ENCODE measurements around the gene TTC39B.
"Not testable (repeated sequence)": the region's sequence is repeated elsewhere in the genome, so short reads cannot be mapped to it uniquely, and the experiment has no call there.

TTC39B gene

DNA sequence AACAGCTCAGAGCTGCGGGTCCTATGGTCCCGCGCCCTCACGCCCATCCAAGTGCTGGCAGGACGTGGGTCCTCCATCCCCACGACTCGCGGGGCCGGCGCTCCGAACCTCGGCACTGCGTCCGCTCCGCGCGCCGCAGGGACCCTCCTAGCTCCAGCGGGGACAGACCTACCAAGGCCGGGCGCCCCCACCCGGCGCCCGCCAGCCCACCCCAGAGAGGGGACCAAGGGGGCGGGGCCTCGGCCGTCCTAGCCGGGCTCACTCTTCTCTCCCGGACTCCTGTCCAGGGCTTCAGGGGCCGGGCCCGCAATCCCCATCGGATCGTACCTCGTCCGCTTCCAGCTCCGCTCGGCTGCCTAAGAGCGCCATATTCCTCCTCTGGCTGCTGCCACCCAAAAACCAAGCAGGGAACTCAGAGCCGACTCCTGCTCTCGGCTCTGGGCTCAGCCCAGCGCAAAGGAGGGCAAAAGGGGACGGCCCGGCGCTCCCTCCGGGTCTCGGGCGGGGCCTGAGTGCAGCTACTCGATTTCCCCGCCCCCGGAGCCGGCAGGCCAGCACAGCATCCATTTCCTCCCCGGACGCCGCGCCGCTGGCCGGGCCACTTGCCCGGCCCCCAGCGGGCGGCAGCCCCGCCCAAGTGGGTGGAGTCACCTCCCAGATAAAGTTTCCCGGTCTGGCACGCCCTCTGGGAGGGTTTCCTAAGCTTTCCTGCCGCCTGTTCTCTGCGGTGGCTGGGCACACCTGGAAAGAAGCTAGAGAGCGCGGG lies at the start of gene TTC39B:
TSS of gene TTC39B (minus strand) at position 460 of the 766 bp plus-strand sequence. CDS start at position 369, 91 bp downstream.
- peak; percentile 47 to 55 for DNase-seq (ENCODE audit: low read depth in 2 of 2)

DNA sequence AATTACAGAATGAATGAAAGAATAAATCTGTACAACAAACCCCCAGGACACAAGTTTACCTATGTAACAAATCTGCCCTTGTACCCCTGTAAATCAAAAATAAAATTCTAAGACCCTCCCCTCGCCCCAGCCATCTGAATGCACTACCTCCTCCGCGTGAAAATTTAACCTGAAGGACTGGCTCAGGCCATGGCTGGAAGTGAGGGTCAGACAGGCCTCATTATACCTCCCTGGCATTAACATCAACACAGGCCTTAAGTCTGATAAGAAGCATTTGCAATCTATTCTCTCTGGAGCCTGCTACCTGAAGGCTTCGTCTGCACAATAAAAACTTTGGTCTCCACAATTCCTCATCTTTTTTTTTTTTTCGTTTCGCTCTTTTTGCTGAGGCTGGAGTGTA lies 48.7 kb upstream of the TTC39B start:
- no peak for DNase-seq (ENCODE audit: low read depth in 2 of 2)

DNA sequence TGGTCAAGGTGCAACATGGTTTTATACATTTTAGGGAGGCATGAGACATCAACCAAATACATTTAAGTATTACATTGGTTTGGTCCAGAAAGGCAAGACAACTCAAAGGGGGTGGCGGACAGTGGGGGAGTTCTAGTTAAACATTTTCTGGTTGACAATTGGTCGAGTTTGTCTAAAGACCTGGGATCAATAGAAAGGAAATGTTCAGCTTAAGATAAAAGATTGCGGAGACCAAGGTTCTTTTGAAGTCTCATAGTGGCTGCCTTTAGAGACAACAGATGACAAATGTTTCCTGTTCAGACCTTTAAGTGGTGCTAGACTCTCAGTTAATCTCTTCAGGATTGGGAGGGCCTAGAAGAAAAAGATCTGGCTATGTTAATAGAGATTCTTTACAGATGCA lies 47.7 kb upstream of the TTC39B start:
- no peak for DNase-seq (ENCODE audit: low read depth in 2 of 2)

DNA sequence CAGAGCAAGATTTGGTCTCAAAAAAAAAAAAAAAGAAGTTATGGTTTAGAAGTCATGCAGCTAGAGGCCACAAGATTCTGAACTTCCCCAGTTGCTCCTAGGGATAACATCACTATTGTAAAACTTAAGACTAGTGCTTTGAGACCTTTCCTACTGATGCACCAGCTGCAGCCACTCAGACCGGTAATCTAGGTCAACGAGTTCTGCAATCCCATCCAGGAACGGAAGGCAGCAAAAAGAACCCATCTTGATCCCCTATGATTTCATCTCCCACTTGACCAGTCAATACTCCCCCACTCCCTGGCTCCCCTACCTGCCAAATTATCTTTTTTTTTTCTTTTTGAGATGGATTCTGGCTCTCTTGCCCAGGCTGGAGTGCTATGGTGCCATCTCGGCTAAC lies 46.9 kb upstream of the TTC39B start:
- no peak for DNase-seq (ENCODE audit: low read depth in 2 of 2)

DNA sequence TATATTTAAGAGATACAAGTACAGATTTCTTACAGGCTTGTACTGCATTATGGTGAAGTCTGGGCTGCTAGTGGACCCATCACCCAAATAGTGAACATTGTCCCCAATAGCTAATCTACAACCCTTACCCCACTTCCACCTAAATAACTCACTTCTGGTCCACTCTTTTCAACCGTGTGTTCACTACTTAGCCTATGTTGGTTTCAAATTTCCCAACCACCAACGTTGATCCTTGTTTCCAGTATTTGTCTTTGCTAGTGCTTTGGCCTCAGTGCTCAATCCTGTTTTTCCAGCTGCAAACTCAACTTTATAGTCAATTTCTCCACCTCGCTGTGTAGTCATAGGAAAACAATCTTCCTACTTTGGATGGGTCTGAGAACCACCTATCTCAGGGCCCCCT lies 45.3 kb upstream of the TTC39B start:
- DNase-seq (ENCODE audit: low read depth in 2 of 2) = no peak

DNA sequence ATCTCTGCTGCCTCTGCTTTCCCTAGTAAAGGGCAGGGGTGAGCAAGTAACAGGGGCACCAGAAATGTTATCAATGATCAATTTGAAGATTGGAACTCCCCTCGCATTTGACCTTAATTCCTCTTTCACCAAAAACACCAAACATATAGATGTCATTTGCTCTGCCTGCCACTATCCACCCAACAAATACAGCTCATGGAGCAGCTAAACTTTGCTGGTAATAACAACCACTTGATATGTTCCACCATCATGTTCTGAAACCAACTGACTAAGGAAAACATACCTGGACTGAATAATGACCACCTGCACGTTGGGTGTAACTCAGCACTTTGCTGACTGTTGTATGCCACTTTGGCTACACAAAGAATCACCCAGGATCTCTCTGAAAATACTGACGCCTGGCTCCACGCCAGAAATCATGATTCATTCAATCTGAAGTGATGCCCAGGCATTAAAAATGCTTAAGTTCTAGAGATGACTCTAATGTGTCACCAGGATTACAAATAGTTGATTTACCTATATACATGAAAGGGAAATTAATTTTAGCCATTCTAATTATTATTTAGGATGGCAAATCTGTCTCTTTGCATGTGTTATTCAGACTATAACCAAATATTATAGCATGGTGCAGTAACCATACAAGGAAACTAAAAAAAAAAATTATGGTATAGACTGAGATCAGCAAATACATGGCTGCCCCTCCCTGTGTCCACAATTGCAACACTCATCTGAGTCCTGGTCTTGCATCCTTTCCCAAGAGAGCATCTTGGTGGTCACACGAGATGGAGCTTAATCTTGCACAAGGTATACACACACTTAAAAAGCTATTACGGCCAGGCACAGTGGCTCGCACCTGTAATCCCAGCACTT lies 43.1 kb upstream of the TTC39B start:
- no peak for DNase-seq (ENCODE audit: low read depth in 2 of 2)

DNA sequence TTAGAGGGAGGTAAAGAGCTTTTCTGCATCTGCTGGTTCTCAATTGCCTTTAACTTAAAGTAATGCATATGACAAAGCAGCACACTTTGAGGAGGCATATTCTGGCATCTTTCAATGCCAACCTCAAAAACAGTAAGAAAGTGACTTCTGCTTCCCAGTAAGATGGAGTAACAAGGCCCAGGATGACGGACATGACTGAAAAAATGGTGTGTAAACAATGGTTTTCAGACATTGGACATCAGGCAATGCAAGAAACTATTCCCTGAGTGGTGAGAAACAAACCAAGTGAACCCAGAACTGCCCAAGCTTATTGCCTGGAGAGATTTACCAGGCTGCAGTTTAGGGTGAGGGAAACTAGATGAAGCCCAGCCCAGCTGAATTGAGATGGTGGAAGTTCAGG lies 39.8 kb upstream of the TTC39B start:
- DNase-seq (ENCODE audit: low read depth in 2 of 2) = no peak

DNA sequence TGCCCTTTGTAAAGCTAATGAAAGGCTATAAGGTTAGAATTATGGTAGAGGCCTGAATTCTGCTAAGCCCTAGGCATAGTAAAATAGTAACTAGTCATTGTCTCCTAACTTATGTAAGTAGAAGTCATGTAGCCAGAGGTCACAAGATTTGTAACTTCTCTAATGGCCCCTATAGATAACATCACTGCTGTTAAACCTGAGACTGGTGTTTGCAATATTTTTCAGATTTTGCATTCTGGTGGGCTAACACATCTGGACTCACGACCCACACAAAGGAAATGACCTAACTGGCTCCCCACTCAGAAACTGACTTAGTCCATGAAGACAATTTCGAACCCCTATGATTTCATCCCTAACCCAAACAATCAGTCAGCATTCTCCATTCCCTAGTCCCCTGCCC lies 37.2 kb upstream of the TTC39B start:
- DNase-seq (ENCODE audit: low read depth in 2 of 2) = no peak

DNA sequence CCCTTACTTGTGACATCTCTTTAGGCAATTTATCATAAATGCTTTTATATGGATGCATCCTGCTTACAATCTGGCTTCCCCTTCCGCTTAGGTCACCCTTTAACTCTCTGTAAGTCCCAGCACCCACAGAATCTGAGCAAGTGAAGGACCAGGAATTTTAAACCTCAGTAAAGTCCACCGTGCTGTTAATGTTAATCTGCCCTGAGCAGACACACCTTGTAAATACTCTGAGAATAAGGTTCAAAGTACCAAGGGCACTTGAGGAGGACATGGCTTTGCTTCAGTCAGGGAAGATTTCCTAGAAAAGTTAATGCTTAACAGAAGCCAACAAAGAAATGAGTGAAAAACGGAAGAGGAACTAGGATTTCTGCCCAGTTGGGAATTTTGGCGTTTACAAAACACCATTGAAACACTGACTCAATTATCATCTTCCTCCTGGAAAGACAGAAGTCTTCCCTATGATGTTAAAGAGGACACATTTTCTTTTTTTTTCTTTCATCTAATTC lies 26.4 kb upstream of the TTC39B start:
- DNase-seq (ENCODE audit: low read depth in 2 of 2) = no peak

DNA sequence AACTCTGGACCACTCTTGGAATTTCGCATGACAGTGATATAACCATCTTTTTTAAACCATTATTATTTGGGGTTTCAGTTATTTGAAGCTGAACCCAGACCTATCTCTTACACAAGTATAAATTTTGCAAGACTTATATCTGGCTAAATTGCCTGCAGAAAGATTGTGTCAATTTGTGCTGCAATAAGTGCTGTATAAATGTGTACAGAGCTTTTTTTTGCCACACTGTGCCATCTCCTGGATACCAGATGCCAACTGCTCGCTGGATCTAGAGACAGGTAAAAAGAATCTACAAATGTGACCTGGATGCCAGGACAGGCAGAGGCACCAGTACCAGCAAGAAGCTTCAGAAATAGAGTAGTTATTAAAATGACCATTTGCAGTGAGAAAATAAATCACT lies 25.9 kb upstream of the TTC39B start:
- no peak for DNase-seq (ENCODE audit: low read depth in 2 of 2)

DNA sequence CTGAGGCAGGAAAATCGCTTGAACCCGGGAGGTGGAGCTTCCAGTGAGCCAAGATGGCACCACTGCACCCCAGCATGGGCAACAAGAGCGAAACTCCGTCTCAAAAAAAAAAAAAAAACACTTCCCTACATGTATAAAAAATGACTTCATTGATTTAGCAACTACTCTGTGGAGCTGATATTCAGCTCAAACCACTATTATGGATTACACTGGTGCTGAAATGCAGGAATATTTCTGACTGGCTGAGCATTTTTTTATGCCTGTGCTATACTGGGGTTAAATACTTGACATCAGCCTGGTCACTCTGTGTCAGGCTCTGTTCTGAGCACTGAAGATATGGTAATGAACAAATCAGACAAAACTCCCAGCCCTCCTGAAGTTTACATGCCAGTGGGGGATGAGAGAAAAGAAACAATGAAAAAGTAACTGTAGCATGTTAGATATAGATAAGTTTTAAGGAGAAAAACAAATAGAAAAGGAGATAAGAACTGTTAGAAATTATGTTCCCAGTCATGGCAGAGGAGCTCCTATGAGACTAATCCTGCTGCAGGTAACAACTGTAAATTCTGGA lies 22.6 kb upstream of the TTC39B start:
- DNase-seq (ENCODE audit: low read depth in 2 of 2) = no peak

DNA sequence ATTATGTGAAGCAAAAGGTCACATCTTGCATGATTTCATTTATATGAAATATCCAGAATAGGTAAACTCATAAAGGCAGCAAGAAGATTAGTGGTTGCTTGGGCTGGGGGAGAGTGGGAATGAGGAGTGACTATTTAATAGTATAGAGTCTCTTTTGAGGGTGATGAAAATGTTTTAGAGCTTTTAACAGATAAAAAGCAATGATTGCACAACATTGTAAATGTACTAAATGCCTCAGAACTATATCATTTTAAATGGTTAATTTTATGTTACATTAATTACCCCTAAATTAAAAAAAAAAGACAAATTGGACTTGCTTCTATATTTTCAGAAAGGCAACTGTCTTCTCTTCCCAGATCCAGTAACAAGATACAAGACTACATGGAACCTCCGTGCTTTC lies 21.9 kb upstream of the TTC39B start:
- DNase-seq (ENCODE audit: low read depth in 2 of 2) = no peak

DNA sequence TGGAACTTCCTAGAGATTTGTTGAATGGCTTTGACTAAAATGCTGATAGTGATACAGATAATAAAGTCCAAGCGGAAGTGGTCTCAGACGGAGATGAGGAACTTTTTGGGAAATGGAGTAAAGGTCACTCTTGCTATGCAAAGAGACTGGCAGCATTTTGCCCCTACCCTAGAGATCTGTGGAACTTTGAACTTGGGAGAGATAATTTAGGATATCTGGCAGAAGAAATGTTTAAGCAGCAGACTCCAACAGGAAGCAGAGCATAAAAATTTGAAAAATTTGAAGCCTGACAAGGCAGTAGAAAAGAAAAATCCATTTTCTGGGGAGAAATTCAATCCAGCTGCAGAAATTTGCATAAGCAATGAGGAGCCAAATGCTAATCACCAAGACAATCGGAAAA lies 15.7 kb upstream of the TTC39B start:
- not testable (repeated sequence) for DNase-seq (ENCODE audit: low read depth in 2 of 2)

DNA sequence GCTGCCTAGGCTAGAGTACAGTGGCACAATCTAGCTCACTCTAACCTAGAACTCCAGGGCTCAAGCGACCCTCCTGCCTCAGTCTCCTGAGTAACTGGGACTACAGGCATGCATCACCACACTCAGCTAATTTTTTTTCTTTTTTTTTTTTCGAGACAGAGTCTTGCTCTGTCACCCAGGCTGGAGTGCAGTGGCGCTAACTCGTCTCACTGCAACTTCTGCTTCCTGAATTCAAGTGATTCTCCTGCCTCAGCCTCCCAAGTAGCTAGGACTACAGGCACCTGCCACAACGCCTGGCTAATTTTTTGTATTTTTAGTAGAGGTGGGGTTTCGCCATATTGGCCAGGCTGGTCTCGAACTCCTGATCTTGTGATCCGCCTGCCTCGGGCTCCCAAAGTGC lies 12.6 kb upstream of the TTC39B start:
- DNase-seq (ENCODE audit: low read depth in 2 of 2) = not testable (repeated sequence)

DNA sequence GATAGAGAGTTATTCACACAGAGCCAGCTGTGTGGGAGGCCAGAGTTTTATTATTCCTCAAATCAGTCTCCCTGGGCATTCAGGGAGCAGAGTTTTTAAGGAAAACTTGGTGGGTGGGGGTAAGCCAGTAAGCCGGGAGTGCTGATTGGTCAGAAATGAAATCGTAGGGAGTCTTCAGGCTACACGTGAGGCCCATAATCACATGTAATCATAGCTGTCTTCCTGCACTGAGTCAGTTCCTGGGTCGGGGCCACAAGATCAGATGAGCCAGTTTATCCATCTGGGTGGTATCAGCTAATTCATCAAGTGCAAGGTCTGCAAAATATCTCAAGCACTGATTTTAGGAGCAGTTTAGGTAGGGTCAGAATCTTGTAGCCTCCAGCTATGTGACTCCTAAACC lies 10.8 kb upstream of the TTC39B start:
- DNase-seq (ENCODE audit: low read depth in 2 of 2) = no peak

DNA sequence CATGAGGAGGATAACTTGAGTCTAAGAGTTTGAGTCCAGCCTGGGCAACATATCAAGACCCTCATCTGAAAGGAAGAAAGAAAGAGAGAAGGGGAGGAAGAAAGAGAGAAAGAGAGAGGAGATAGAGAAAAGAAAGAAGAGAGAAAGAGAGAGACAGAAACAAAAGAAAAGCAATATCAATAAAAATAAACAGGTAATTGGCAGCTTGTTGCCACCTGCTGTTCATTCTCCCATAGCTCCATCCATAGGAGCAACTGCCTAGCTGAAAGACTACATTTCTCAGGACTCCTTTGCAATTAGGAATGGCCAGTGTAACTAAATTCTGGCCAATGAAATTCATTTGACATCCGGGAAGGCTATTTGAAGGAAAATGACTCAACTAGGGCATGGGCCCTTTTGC lies 4.6 kb upstream of the TTC39B start:
- DNase-seq (ENCODE audit: low read depth in 2 of 2) = no peak

DNA sequence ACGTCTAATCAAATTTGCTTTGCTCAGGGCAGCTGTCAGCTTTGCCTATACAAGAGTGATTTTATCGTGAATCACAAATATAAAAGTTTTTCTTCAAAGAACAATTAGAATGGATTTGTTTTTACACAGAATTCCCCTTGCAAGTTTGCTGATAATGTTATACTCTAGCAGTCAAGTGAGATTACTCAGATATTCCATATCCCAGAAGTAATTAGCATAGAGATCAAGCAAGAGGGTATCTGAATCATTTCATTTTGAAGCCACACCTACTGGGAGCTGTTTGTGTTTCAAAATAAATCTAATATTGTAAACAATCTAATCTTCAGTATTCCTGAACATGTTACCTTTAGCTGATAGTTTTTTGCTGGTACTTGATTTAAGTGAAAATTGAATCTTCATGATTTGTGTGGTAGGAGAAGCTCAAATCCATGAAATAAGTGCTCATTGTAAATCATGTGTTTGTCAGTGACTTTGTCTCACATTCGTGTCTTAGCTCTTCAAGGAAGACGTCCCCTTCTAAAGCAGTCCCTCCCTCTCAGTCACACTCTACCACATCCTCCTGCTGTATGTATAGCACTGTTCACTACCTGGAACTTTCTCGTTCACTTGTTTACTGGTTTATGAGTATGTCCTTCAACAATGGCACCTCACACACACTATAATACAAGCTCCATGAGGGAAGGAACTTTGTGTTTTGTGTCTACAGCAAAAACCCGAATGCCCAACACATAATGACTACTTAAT lies 3.3 kb upstream of the TTC39B start:
- DNase-seq (ENCODE audit: low read depth in 2 of 2) = no peak

DNA sequence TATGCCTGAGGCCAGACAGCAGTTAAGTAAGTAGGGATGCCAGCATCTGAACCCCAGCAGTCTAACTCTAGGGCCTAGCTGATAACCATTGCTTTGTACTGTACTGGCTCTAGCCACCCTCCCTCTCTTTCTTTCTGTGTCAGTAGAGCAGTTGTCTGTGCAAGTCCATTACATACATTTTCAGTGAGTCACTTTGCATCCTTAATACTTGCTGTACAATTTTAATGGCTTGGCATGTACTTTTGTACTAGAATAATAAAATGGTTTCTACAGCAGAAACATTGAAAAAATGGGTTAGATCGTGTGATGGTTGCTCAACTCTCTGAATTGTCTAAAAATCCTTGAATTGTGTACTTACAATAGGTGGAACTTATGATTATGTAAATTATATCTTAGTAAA lies 1.5 kb upstream of the TTC39B start:
- DNase-seq (ENCODE audit: low read depth in 2 of 2) = no peak

DNA sequence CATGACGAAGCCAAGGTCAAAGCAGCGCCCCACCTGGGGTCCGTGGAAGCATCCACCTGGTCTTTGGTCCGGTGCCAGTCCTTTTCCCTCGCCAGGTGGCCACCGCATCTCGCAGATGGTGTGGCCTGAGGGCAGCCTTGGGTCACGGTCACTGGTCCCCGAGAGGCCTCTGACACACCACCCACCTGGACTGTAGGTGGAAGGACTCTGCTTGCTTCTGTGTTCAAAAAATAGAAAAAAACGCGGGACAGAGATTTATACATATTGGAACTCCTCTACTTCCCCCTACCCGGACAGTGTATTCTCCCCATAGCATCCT lies 466 bp upstream of the TTC39B start:
- no peak for DNase-seq (ENCODE audit: low read depth in 2 of 2)

DNA sequence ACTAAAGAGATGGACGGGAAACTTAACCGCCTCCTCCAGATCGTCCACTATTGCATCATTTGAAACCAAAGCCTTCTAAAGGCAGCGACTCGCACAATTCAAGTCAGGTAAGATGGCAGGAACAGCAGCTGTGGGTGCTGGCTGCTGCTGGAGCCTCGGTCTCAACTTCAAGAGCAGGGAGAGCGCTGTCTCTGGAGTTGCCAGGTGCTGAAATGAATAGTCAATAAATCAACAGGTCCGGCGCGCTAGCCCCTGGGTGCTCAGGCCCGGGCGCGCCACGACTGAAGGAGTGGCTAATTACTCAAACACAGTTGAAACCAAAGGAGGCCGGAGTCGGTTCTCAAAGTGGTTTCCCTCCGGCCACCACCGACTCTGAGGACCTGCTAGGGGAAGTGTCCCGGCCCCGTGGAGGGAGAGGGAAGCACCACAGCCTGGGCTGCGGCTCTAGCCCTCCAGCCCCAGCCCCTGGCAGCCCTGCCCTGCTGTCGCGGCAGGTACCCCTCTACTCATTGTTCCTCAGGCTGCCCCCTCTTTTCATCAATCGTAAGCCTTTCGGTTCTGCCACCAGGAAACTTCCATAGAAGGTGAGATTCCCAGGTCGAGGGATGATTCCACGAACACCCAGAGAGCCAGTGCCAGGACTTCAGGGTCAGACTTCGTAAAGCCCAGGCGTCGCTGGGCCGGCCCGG lies 804 bp downstream of the TTC39B start:
- no peak for DNase-seq (ENCODE audit: low read depth in 2 of 2)

DNA sequence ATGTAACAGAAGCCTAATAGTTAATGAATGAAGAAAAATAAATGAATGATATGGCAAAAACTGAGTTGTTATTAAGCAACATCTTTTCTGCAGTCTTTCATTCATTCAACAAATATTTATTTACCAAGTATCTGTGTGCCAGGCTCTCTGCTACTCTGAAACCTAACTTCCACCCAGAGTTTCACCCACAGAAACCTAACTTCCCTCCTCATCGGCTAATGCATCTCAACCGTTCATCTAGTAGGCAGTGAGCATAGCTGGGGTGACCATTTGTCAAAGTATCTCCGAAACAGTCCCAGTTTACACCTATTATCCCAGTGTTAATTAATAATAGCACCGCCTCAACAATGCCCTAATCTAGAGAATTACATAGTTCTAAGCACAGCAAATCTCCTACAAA lies 1.5 kb downstream of the TTC39B start:
- DNase-seq (ENCODE audit: low read depth in 2 of 2) = no peak
